GM23248 (cell line): ENCODE results near the gene NIPBL.

Experiments used
- EZH2 ChIP-seq: fragments of 200-600 bp; sonication (generic); IDR thresholded peaks from 2 replicates; pipeline ENCODE4 v1.6.1; 2018; ENCODE audit warnings: antibody characterized with exemption, mild to moderate bottlenecking; ENCODE audit not compliant: insufficient read depth, poor library complexity, severe bottlenecking
- EZH2phosphoT487 ChIP-seq: fragments of 200-600 bp; sonication (generic); IDR thresholded peaks from 2 replicates; pipeline ENCODE4 v1.6.1; 2018; ENCODE audit warnings: antibody characterized with exemption, moderate library complexity, mild to moderate bottlenecking, low read depth; ENCODE audit not compliant: insufficient read depth

- TF ChIP-seq EZH2phosphoT487: no peak
- TF ChIP-seq EZH2: no peak
Observed at GRCh38 chr5:36901856-36902255, 25.3 kb downstream of the NIPBL start.
